ENCODE data around the gene CFAP46. TPM values are rescaled to one million over a fixed set of nuclear protein-coding genes. Genes with fewer than 3 reads are reported as not detected.

The CFAP46 gene
- total RNA-seq, 2 experiments from 2014 or later = not detected

GRCh38 chr10:132926777-132927650 is 15.4 kb downstream of the CFAP46 start:
- POLR2A ChIA-PET = no interaction called here
- no peak for DNase-seq (ENCODE audit: low spot score)
- Histone ChIP-seq H3K9me3 (ENCODE audit: low read length) (no peaks in the 10 kb centered on the region), H3K4me3 (ENCODE audit: low read depth, low read length, poor library complexity, severe bottlenecking) (no peak overlapping the region), H3K4me1 (ENCODE audit: insufficient read depth, low read length, poor library complexity, severe bottlenecking) (no peaks in the 10 kb centered on the region), H3K27ac (ENCODE audit: low read depth, low read length, poor library complexity, severe bottlenecking) (no peak overlapping the region), H3K79me2 (ENCODE audit: insufficient read depth, low read depth, low read length) (no peaks in the 10 kb centered on the region), H2AFZ (ENCODE audit: low read length) (no peak overlapping the region), H3K9me2 (ENCODE audit: insufficient read depth, low read length) (no peaks in the 10 kb centered on the region), H4K20me1 (ENCODE audit: insufficient read depth, low read length) (no peaks in the 10 kb centered on the region), H3K4me2 (ENCODE audit: low read length) (no peak overlapping the region), H3K36me3 (ENCODE audit: insufficient read depth, low read length) (no peaks in the 10 kb centered on the region)
- BruUV-seq (replicated peaks) = no TSS peak
- intact Hi-C loops (cut with micrococcal nuclease; ENCODE audit: unreplicated experiment) = no loop called here
- TF ChIP-seq EZH2phosphoT487 (IDR thresholded peaks at IDR 0.05; ENCODE audit: borderline replicate concordance, low read depth, low read length) (no peak), CTCF (conservative IDR thresholded peaks at IDR 0.05; ENCODE audit: low read length) (no peak)
- CTCF ChIA-PET (ENCODE audit: unreplicated experiment) = no interaction called here

GRCh38 chr10:132926070-132926469 is 16.3 kb downstream of the CFAP46 start:
- intact Hi-C loops (cut with micrococcal nuclease; ENCODE audit: unreplicated experiment) = no loop called here
- Histone ChIP-seq H3K27ac (ENCODE audit: low read depth, low read length, poor library complexity, severe bottlenecking) (no peak overlapping the region), H3K36me3 (ENCODE audit: insufficient read depth, low read length) (no peaks in the 10 kb centered on the region), H3K9me3 (ENCODE audit: low read length) (no peaks in the 10 kb centered on the region), H3K9me2 (ENCODE audit: insufficient read depth, low read length) (no peaks in the 10 kb centered on the region), H3K4me3 (ENCODE audit: low read depth, low read length, poor library complexity, severe bottlenecking) (no peak overlapping the region), H3K4me2 (ENCODE audit: low read length) (no peak overlapping the region), H4K20me1 (ENCODE audit: insufficient read depth, low read length) (no peaks in the 10 kb centered on the region), H2AFZ (ENCODE audit: low read length) (no peak overlapping the region), H3K79me2 (ENCODE audit: insufficient read depth, low read depth, low read length) (no peaks in the 10 kb centered on the region), H3K4me1 (ENCODE audit: insufficient read depth, low read length, poor library complexity, severe bottlenecking) (no peaks in the 10 kb centered on the region)
- TF ChIP-seq EZH2phosphoT487 (IDR thresholded peaks at IDR 0.05; ENCODE audit: borderline replicate concordance, low read depth, low read length) (no peak), CTCF (conservative IDR thresholded peaks at IDR 0.05; ENCODE audit: low read length) (no peak)
- POLR2A ChIA-PET = no interaction called here
- DNase-seq (ENCODE audit: low spot score) = no peak
- no TSS peak for BruUV-seq (replicated peaks)
- CTCF ChIA-PET (ENCODE audit: unreplicated experiment) = no interaction called here

GRCh38 chr10:132925614-132926013 is 16.8 kb downstream of the CFAP46 start:
- H3K4me3 ChIP-seq (ENCODE audit: low read depth, low read length, poor library complexity, severe bottlenecking) = no peak overlapping the region
- TF ChIP-seq CTCF (conservative IDR thresholded peaks at IDR 0.05; ENCODE audit: low read length) (no peak), EZH2phosphoT487 (IDR thresholded peaks at IDR 0.05; ENCODE audit: borderline replicate concordance, low read depth, low read length) (no peak)
- no peak for DNase-seq (ENCODE audit: low spot score)
- H3K27ac ChIP-seq (ENCODE audit: low read depth, low read length, poor library complexity, severe bottlenecking) = no peak overlapping the region
- BruUV-seq (replicated peaks) = no TSS peak
- no peaks in the 10 kb centered on the region for H3K79me2 ChIP-seq (ENCODE audit: insufficient read depth, low read depth, low read length)
- intact Hi-C loops (cut with micrococcal nuclease; ENCODE audit: unreplicated experiment) = no loop called here
- POLR2A ChIA-PET = no interaction called here
- H4K20me1 ChIP-seq (ENCODE audit: insufficient read depth, low read length) = no peaks in the 10 kb centered on the region
- H3K4me2 ChIP-seq (ENCODE audit: low read length) = no peak overlapping the region
- no peak overlapping the region for H2AFZ ChIP-seq (ENCODE audit: low read length)
- CTCF ChIA-PET (ENCODE audit: unreplicated experiment) = no interaction called here
- H3K4me1 ChIP-seq (ENCODE audit: insufficient read depth, low read length, poor library complexity, severe bottlenecking) = no peaks in the 10 kb centered on the region
- H3K9me3 ChIP-seq (ENCODE audit: low read length) = no peaks in the 10 kb centered on the region
- no peaks in the 10 kb centered on the region for H3K36me3 ChIP-seq (ENCODE audit: insufficient read depth, low read length)
- H3K9me2 ChIP-seq (ENCODE audit: insufficient read depth, low read length) = no peaks in the 10 kb centered on the region
